ENCODE measurements around the gene TFCP2. TPM values are rescaled to one million over a fixed set of nuclear protein-coding genes. Genes with fewer than 3 reads are reported as not detected.

The TFCP2 gene
- total RNA-seq, 1 donor from 2014 or later: 22.3 TPM

DNA sequence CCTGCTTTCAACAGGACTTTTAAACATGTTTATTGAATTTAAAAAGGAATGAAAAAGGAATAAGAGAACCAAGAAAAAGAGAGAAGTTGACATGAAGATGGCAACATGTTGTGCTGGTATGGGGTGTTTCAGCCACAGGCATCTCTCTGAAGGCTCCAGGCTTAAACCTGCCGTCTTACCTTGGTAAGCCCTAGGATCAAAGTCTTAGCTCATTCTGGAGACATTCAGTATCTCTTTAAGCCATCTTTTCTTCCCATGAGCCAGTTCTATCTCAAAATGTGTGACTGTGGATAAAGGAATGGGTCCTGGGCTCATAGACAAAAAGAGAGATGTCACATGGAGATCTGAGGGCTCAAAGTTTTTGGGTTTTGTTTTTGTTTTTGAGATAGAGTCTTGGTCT, 1.6 kb upstream of the TFCP2 start:
- DNase-seq (ENCODE audit: missing footprints) (no peak), ATAC-seq (no peak)
- intact Hi-C loops (cut with DNase I): loop anchor here (5.0 kb wide), 1 partner anchor 43 kb away; the partner anchor contains the start of gene POU6F1

DNA sequence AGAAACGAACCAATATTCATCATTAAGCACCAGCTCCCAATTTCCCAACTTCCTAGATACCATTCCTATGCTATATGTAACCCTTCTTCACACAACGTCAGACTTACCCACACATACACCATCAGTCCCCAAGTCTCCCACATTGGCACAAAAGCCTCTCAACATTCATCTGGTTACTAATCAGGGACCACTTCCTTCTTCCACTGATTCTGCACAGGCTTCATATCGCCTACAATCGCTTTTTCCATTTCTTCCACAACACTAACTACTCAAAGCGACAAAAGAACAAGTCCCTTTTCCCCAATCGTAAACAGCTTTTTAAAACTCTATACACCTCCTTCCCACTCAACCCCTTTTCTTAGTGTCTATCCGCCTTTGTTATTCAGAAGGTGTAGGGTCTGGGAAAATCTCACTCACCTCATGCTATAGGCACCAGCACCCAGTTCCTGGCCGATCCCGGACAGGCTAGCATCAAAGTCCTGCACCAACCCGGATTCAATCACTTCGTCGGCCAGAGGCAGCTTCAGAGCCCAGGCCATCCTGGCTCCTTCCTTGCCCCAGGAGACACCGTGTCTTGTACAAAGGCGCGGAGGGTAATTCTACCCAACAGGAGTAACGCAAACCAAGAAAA, 936 bp downstream of the TFCP2 start:
- DNase-seq (ENCODE audit: missing footprints) (no peak), ATAC-seq (peak; percentile 3)
- intact Hi-C loops (cut with DNase I): loop anchor here (2.0 to 5.0 kb wide), 3 partner anchors 45 to 89 kb away; partner anchors contain the start of genes CSRNP2, DAZAP2 and POU6F1

DNA sequence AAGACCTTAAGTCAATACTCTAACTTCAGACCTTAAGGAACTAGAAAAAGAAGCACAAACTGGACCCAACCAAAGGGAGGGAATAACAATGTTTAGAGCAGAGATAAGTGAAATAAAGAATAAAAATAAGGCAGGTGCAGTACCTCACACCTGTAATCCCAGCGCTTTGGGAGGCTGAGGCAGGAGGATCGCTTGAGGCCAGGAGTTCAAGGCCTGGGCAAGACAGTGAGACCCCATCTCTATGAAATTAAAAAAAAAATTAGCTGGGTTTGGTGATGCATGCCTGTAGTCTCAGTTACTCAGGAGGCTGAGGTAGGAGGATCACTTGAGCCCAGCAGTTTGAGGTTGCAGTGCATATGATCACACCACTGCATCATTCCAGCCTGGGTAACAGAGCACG, 9.1 kb downstream of the TFCP2 start:
- DNase-seq (ENCODE audit: missing footprints) (no peak), ATAC-seq (no peak)
- intact Hi-C loops (cut with DNase I): no loop called here

DNA sequence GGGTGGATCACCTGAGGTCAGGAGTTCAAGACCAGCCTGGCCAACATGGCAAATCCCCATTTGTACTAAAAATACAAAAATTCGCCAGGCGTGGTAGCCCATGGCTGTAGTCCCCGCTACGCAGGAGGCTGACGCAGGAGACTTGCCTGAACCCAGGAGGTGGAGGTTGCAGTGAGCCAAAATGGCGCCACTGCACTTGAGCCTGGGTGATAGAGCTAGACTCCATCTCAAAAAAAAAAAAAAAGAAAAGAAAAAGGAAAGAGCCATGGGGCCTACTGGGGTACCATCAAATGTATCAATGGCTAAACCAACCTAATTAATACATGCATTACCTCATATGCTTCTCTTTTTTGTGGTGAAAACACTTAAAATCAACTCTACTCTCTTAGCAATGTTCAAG, 10.7 kb downstream of the TFCP2 start:
- no peak for ATAC-seq
- intact Hi-C loops (cut with DNase I): no loop called here
- DNase-seq (ENCODE audit: missing footprints): no peak

GRCh38 chr12:51160814-51161459, 12.0 kb downstream of the TFCP2 start:
- no peak for DNase-seq (ENCODE audit: missing footprints)
- peak; percentile 26 for ATAC-seq
- intact Hi-C loops (cut with DNase I): no loop called here

DNA sequence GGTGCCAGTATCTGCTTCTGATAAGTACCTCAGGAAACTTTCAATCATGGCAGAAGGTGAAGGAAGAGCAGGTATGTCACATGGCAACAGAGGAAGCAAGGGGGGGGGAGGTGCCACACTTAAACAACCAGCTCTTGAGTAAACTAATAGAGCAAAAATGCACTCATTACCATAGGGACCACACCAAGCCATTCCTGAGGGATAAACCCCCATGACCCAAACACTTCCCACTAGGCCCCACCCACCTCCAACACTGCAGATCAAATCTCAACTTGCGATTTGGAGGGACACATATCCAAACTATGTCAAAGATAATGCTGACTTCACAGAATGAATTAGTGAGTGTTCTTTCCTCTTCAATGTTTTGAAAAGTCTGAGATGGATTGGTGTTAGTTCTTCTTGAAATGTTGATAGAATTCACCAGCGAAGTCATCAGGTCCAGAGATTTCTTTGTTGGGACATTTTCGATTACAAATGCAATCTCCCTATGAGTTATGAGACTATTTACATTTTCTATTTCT, 16.6 kb downstream of the TFCP2 start:
- ATAC-seq: no peak
- intact Hi-C loops (cut with DNase I): no loop called here
- DNase-seq (ENCODE audit: missing footprints): no peak

DNA sequence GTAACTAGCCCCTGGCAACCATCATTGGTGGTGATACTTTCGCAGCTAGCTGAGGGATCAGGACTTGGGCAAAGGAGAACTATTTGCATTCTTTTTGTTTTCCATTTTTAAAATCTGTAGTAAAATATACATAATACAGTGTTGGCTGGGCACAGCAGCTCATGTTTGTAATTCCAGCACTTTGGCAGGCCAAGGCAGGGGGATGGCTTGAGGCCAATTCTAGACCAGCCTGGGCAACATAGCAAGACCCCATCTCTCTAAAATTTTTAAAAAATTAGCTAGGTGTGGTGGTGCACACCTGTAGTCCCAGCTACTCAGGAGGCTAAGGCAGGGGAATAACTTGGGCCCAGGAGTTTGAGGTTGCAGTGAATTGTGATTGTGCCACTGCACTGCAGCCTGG, 20.0 kb downstream of the TFCP2 start:
- intact Hi-C loops (cut with DNase I): no loop called here
- no peak for ATAC-seq

DNA sequence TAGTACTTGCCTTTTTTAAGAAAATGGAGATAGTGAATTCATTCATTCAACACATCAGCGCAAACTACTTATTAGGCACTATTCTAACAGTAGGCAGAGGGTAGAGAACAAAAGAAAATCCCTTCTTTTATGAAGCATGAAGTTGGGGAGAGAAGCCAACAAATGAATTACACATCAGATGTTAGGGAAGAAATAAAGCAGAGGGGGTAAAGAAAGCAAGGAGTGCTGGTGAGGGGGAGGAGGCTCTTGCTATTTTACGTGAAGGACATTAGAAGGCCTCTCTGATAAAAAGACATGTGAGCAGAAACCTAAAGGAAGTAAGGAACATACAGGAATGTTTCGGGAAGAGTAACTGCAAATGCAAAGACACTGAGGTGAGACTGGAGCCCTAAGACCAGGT, 22.2 kb downstream of the TFCP2 start:
- intact Hi-C loops (cut with DNase I): no loop called here
- no peak for DNase-seq (ENCODE audit: missing footprints)
- no peak for ATAC-seq

More for the DNA sequence above, 20.0 kb downstream of the TFCP2 start:
- no peak for DNase-seq (ENCODE audit: missing footprints)

DNA sequence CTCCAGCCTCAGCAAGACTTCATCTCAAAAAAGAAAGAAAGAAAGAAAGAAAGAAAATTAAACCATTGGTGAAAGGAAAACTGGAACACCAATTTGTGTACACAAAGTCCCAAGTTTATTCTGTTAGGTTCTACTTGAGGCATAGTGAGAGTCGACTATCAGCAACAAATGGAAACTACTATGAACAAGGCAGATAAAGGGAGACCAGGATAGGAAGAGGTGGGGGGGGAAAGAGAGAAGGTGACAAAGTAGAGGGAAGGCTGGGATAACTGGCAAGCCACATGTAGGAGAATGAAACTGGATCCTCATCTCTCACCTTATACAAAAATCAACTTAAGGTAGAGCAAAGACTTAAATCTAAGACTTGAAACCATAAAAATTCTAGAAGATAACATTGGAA, 25.6 kb downstream of the TFCP2 start:
- no peak for DNase-seq (ENCODE audit: missing footprints)
- intact Hi-C loops (cut with DNase I): no loop called here
- ATAC-seq: no peak

- DNase-seq (ENCODE audit: missing footprints) (no peak), ATAC-seq (no peak)
- intact Hi-C loops (cut with DNase I): no loop called here
Observed at GRCh38 chr12:51139292-51139844, 33.6 kb downstream of the TFCP2 start.

GRCh38 chr12:51132693-51133092, 40.2 kb downstream of the TFCP2 start:
- DNase-seq (ENCODE audit: missing footprints) (no peak), ATAC-seq (no peak)
- intact Hi-C loops (cut with DNase I): no loop called here

GRCh38 chr12:51131745-51132521, 41.0 kb downstream of the TFCP2 start:
- intact Hi-C loops (cut with DNase I): no loop called here
- DNase-seq (ENCODE audit: missing footprints) (no peak), ATAC-seq (no peak)

DNA sequence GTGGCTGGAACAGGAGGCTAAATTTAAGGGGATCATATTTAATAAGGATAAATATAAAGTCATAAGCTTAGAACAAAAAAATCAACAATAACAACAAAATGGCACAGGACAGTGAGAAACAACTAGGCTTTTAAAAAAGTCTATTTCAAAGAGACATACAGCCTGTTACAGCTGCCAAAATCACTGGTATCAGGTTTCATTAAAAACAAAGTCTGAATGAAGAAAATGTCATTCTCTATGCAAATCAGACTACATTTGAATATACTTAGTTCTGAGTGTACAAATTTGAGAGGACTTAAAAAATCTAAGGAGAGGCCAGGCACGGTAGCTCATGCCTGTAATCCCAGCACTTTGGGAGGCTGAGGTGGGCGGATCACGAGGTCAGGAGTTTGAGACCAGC, 44.0 kb downstream of the TFCP2 start:
- ATAC-seq (no peak), DNase-seq (ENCODE audit: missing footprints) (no peak)
- intact Hi-C loops (cut with DNase I): no loop called here

- intact Hi-C loops (cut with DNase I): no loop called here
Observed at GRCh38 chr12:51127050-51127729, 45.7 kb downstream of the TFCP2 start.

GRCh38 chr12:51126297-51126696, 46.6 kb downstream of the TFCP2 start:
- intact Hi-C loops (cut with DNase I): no loop called here
- DNase-seq (ENCODE audit: missing footprints) (no peak), ATAC-seq (no peak)

More at GRCh38 chr12:51127050-51127729, 45.7 kb downstream of the TFCP2 start:
- ATAC-seq: no peak
- DNase-seq (ENCODE audit: missing footprints): no peak

DNA sequence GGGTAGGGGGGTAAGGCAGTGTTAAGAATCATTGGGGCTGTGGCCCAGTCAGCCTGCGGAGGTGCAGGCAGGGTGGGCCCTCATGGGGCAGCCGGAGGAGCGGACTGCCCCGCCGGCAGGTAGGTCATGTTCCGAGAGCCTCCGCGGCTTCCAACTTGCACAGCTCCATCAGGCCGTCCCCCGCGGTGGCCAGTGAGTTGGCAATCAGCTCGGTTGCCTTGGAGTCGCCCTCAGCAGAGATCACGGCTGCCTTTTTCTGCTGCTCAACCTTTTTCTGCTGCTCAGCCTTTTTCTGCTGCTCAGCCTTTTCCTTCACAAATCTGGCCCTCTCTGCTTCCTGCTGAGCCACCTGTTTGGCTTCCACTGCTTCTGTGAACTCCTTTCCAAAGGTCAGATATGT, 48.4 kb downstream of the TFCP2 start:
- ATAC-seq (no peak), DNase-seq (ENCODE audit: missing footprints) (no peak)
- intact Hi-C loops (cut with DNase I): no loop called here

GRCh38 chr12:51122844-51123243, 50.1 kb downstream of the TFCP2 start:
- ATAC-seq (no peak), DNase-seq (ENCODE audit: missing footprints) (no peak)
- intact Hi-C loops (cut with DNase I): no loop called here

DNA sequence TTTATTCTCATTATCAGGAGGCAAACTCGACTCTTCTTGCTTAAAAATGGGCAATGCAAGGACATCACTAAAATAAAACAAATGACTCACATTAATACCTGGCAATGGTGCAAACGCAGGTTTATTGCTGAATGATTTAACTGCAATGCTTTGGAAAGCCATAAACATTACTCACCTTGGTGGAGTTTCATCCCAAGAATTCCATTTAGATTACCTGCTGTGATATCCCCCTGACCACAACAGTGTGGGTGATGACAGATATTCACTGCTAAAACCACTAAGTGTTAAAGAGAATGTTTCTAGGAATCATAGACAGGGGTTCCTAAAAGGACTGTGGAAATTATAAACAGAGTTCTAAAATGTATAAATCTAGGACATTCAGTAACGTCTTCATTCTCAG, 54.2 kb downstream of the TFCP2 start:
- DNase-seq (ENCODE audit: missing footprints) (no peak), ATAC-seq (no peak)
- intact Hi-C loops (cut with DNase I): no loop called here

DNA sequence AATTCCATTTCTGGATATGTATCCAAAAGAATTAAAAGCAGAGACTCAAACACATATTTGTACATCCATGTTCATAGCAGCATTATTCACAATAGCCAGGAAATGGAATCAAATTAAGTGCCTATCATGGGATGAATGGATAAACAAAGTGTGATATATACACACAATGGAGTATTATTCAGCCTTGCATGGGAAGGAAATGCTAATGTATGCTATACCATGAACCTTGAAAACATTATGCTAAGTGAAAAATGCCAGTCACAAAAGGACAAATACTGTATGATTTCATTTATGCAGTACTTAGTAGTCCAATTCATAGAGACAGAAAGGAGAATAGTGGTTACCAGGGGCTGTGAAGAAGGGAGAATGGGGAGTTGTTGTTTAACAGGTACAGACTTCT, 57.4 kb downstream of the TFCP2 start:
- ATAC-seq (no peak), DNase-seq (ENCODE audit: missing footprints) (no peak)
- intact Hi-C loops (cut with DNase I): no loop called here

Data from Right ventricle myocardium inferior (tissue), 1 donor.